ENCODE data around the gene ZMYND19. TPM values are rescaled to one million over a fixed set of nuclear protein-coding genes. Genes with fewer than 3 reads are reported as not detected.
A peak's percentile ranks its signal among the peaks of the same experiment; 100 is the strongest.
"Not testable (repeated sequence)": the region's sequence is repeated elsewhere in the genome, so short reads cannot be mapped to it uniquely, and the experiment has no call there.

Gene ZMYND19
- total RNA-seq, 1 donor, result 1.4 TPM

DNA sequence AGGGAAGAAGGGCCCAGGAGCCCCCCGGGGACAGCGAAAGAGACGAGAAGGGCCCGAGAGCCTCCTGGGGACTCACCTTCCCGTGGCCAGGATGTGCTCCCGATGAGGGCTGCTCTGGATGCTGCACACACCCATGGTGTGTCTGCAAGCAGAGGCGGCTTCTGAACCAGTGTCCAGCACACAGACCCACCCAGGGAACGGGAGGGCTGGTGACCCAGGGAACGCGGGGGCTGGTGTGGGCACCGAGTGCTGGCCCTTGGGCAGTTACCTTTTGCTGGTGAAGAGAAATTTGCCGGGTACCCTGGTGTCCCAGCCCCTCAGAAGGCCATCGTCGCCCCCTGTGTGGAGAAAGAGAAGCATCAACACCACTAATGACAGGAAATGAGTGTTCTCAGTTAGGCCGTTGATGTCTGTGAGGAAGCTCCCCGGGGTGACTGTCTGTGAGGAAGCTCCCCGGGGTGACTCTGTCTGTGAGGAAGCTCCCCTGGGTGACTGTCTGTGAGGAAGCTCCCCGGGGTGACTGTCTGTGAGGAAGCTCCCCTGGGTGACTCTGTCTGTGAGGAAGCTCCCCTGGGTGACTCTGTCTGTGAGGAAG lies 25.4 kb downstream of the ZMYND19 start:
- no peaks in the 10 kb centered on the region for H3K9me3 ChIP-seq (ENCODE audit: low read depth, low read length)
- no peak overlapping the region for H3K4me3 ChIP-seq (ENCODE audit: low read length)
- no peaks in the 10 kb centered on the region for H3K4me1 ChIP-seq (ENCODE audit: insufficient read depth, low read length)
- H3K27me3 ChIP-seq (ENCODE audit: insufficient read depth, low read length), result no peaks in the 10 kb centered on the region

DNA sequence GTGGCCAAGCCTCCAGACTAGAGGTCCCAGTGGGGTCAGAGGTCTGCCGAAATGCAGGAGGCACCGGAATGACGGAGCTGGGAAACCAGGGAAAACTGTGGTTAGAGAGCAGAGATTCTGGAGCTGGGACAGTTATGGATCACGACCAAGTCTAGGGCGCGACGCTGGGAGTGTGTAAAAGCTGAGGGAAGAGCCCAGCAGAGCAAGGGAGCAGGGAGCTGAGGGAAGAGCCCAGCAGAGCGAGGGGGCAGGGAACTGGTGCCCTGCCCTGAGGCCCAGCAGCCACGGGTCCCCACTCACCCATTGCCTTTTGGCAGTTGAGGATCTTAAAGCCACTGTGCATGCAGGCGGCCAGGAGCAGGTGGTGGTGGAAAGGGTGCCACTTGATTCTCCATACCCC lies 26.2 kb downstream of the ZMYND19 start:
- Histone ChIP-seq H3K27me3 (ENCODE audit: insufficient read depth, low read length) (no peaks in the 10 kb centered on the region), H3K4me3 (ENCODE audit: low read length) (no peak overlapping the region), H3K4me1 (ENCODE audit: insufficient read depth, low read length) (no peaks in the 10 kb centered on the region), H3K9me3 (ENCODE audit: low read depth, low read length) (no peaks in the 10 kb centered on the region)

DNA sequence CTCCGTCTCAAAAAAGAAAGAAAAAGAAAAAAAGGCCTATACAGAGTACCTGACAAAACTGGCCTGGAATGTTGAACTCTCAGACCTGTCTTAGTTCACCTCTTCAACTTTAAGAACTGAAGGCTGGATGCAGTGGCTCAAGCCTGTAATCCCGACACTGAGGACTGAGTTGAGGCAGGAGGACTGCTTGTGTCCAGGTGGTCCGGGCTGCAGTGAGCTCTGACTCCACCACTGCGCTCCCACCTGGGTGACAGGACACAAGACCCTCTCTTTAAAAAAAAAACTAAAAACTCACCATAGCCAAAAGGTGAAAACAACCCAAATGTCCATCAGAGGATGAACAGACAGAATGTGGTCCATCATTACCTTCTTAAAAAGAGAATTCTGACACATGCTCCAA lies 32.2 kb downstream of the ZMYND19 start:
- Histone ChIP-seq H3K9me3 (ENCODE audit: low read depth, low read length) (no peaks in the 10 kb centered on the region), H3K4me3 (ENCODE audit: low read length) (no peak overlapping the region), H3K27me3 (ENCODE audit: insufficient read depth, low read length) (no peaks in the 10 kb centered on the region), H3K4me1 (ENCODE audit: insufficient read depth, low read length) (no peaks in the 10 kb centered on the region)

DNA sequence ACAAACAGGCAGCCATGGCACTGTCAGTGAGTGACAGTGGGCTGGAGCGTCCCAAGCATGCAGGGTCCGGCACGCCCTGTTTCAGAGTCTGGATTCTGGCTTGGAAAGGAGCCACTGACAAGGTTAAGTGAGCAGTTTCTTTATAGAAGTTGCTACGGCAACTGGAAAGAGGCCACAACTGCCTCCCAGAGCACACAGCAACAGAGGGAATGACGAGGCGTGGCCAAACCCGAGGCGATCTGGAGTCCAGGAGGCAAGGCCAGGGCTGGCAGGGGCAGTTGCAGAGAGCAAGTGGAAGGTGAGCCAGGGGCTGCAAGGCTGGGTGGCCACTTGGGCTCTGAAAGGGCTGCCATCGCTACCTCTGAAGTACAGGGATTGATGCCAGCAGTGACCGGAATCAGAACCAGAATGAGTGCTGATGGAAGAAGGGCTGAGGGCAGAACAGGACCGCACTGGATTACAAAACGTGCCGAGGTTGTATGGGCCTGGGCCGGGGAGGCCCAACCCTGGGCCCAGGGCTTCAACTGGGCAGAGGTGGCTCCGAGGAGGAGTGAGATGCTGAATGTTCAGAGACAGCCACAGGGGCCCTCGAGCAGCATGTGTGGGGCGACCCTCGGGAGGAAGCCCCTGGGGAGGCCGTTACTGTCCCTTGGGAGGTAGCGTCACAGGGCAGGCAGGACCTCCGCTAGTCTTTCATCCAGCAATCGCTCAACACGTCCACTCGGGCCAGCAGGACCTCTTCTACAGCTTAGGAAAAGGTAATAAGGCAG lies 34.1 kb downstream of the ZMYND19 start:
- no peak overlapping the region for H3K4me3 ChIP-seq (ENCODE audit: low read length)
- H3K4me1 ChIP-seq (ENCODE audit: insufficient read depth, low read length), result peaks cover 8% of the 10 kb centered on the region
- H3K27me3 ChIP-seq (ENCODE audit: insufficient read depth, low read length), result no peaks in the 10 kb centered on the region
- no peaks in the 10 kb centered on the region for H3K9me3 ChIP-seq (ENCODE audit: low read depth, low read length)

DNA sequence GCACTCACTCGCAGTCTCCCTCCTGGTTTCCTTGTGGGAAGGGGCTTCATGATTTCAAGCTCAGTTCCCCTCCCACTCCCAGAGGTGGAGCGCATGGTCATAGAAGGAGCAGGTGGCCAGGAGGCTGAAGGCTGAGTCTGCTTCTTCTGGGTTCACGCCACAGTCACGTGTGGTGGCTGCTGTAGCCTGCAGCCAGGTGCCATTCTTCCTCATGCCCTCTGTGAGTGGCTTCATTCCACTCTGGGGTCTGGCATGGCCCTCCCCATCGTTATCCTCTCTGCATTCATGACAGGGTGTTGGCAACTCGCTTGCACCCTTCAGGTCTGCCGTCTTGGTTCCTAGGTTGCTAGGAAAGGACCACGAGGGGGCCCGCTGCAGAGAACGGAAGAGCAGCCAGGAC lies 35.1 kb downstream of the ZMYND19 start:
- H3K27me3 ChIP-seq (ENCODE audit: insufficient read depth, low read length), result no peaks in the 10 kb centered on the region
- no peaks in the 10 kb centered on the region for H3K9me3 ChIP-seq (ENCODE audit: low read depth, low read length)
- no peak overlapping the region for H3K4me3 ChIP-seq (ENCODE audit: low read length)
- peaks cover 9% of the 10 kb centered on the region for H3K4me1 ChIP-seq (ENCODE audit: insufficient read depth, low read length)

DNA sequence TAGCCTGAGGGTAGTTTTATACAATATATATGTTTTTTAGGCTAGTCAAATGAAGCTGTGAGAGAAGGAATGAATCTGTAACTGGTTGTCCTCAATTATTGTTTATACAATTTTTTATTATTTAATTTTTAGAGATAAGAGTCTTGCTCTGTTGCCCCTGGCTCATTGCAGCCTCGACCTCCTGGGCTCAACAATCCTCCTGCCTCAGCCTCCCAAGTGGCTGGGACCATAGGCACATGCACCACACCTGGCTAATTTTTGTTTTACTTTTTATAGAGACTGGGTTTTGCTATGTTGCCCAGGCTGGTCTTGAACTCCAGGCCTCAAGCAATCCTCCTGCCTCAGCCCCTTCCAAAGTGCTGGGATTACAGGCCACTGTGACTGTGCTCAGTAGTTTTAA lies 36.0 kb downstream of the ZMYND19 start:
- peaks cover 17% of the 10 kb centered on the region for H3K4me1 ChIP-seq (ENCODE audit: insufficient read depth, low read length)
- no peak overlapping the region for H3K4me3 ChIP-seq (ENCODE audit: low read length)
- H3K27me3 ChIP-seq (ENCODE audit: insufficient read depth, low read length), result no peaks in the 10 kb centered on the region
- H3K9me3 ChIP-seq (ENCODE audit: low read depth, low read length), result no peaks in the 10 kb centered on the region

DNA sequence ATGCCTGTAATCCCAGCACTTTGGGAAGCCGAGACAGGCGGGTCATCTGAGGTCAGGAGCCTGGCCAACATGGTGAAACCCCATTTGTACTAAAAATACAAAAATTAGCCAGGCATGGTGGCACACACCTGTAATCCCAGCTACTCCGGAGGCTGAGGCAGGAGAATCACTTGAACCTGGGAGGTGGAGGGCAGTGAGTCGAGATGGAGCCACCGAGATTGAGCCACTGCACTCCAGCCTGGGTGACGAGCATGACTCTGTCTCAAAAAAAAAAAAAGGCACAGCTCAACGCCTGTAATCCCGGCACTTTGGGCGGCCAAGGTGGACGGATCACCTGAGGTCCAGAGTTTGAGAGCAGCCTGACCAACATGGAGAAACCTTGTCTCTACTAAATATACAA lies 36.7 kb downstream of the ZMYND19 start:
- H3K9me3 ChIP-seq (ENCODE audit: low read depth, low read length); H3K4me3 ChIP-seq (ENCODE audit: low read length); H3K27me3 ChIP-seq (ENCODE audit: insufficient read depth, low read length): not testable (repeated sequence)
- H3K4me1 ChIP-seq (ENCODE audit: insufficient read depth, low read length), result peaks cover 20% of the 10 kb centered on the region

DNA sequence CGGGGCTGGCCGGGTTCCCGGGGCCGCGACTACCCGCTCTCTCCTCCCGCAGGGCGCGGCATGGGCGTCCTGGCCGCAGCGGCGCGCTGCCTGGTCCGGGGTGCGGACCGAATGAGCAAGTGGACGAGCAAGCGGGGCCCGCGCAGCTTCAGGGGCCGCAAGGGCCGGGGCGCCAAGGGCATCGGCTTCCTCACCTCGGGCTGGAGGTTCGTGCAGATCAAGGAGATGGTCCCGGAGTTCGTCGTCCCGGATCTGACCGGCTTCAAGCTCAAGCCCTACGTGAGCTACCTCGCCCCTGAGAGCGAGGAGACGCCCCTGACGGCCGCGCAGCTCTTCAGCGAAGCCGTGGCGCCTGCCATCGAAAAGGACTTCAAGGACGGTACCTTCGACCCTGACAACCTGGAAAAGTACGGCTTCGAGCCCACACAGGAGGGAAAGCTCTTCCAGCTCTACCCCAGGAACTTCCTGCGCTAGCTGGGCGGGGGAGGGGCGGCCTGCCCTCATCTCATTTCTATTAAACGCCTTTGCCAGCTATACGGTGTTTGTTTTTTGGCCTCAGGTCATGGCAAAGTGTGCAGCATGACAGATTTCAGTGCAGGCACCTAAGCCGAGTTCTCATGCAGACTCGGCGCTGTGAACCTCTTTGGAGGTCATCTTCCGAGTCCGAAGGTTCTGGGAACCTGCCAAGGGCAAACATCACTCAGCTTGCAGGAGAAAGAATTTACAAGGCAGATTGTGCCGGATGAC lies 38.1 kb downstream of the ZMYND19 start:
- Histone ChIP-seq H3K4me1 (ENCODE audit: insufficient read depth, low read length) (peaks cover 22% of the 10 kb centered on the region), H3K4me3 (ENCODE audit: low read length) (peak overlapping the region; percentile 57)

DNA sequence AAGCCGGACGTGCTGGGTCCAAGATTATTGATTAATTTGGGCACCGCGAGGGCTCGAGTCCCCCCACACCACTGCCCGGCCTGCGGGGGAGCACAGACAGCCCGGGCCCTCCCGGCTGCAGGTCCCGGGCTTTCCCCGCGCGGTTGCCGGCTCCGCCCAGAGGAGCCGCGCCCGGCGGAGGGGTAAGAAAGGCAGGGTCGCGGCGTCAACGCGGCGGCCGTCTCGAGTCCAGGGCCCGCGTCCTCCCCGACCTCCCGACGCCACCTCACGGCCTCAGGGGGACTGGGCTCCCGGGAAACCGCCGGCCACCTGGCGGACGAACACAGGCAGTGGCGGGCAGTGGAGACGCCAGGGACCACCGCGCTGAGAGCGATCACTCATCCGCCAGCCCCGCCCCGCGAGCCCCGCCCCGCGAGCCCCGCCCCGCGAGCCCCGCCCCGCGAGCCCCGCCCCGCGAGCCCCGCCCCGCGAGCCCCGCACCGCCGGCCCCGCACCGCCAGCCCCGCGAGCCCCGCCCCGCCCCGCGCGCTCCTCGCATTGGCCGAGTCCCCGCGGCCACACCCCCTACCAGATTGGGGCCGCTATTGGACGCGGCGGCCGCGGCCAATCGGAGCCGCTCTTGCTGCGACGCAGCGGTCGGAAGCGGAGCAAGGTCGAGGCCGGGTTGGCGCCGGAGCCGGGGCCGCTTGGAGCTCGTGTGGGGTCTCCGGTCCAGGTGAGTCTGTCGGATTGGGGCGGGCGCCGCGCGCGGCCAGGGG lies 38.9 kb downstream of the ZMYND19 start, which contains the start of gene MRPL41:
Gene MRPL41, plus strand, starts transcription at position 616 of the 758 bp plus-strand sequence. CDS start 203 bp downstream, outside the sequence.
- H3K9me3 ChIP-seq (ENCODE audit: low read depth, low read length), result no peaks in the 10 kb centered on the region
- H3K27me3 ChIP-seq (ENCODE audit: insufficient read depth, low read length), result no peaks in the 10 kb centered on the region
- peak within 1 kb of the TSS; percentile 57 for H3K4me3 ChIP-seq (ENCODE audit: low read length)
- peaks cover 22% of the 10 kb centered on the region for H3K4me1 ChIP-seq (ENCODE audit: insufficient read depth, low read length)

More for the DNA sequence above, 38.1 kb downstream of the ZMYND19 start:
- Histone ChIP-seq H3K9me3 (ENCODE audit: low read depth, low read length) (no peaks in the 10 kb centered on the region), H3K27me3 (ENCODE audit: insufficient read depth, low read length) (no peaks in the 10 kb centered on the region)

DNA sequence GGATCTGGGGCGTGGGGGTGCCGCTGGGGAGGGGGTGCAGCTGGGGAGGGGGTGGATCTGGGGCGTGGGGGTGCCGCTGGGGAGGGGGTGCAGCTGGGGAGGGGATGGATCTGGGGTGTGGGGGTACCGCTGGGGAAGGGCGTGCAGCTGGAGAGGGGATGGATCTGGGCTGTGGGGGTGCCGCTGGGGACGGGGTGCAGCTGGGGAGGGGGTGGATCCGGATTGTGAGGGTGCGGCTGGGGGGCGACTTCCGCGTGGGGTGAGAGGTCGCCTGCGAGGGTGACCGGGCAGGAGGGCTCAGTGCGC lies 39.4 kb downstream of the ZMYND19 start:
- H3K27me3 ChIP-seq (ENCODE audit: insufficient read depth, low read length); H3K9me3 ChIP-seq (ENCODE audit: low read depth, low read length): not testable (repeated sequence)
- peak overlapping the region; percentile 52 for H3K4me3 ChIP-seq (ENCODE audit: low read length)
- H3K4me1 ChIP-seq (ENCODE audit: insufficient read depth, low read length), result peaks cover 22% of the 10 kb centered on the region

DNA sequence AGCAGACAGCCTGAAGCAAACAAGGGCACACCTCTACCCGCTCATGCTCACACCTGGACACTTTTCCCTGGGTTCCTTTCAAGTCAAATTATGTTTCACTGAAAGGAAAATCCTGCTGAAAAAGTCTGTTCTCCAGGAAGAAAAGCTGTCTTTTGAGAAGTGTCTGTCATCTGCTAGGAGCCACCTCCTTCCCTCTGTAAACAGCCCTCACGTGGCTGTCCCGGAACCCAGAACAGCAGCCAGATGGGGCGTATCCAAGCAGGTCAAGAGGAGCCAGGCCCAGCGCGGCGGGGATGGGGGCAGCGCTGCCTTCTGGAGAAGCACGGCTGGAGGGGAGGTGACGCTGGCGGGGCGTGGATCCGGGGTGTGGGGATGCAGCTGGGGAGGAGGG lies 40.1 kb downstream of the ZMYND19 start, which contains the start of gene PNPLA7:
Gene PNPLA7, minus strand, starts transcription at position 172 of the 391 bp plus-strand sequence. CDS start 205 bp downstream, outside the sequence.
- H3K4me1 ChIP-seq (ENCODE audit: insufficient read depth, low read length), result peaks cover 22% of the 10 kb centered on the region
- no peaks in the 10 kb centered on the region for H3K9me3 ChIP-seq (ENCODE audit: low read depth, low read length)
- no peaks in the 10 kb centered on the region for H3K27me3 ChIP-seq (ENCODE audit: insufficient read depth, low read length)
- peak within 1 kb of the TSS; percentile 52 for H3K4me3 ChIP-seq (ENCODE audit: low read length)

DNA sequence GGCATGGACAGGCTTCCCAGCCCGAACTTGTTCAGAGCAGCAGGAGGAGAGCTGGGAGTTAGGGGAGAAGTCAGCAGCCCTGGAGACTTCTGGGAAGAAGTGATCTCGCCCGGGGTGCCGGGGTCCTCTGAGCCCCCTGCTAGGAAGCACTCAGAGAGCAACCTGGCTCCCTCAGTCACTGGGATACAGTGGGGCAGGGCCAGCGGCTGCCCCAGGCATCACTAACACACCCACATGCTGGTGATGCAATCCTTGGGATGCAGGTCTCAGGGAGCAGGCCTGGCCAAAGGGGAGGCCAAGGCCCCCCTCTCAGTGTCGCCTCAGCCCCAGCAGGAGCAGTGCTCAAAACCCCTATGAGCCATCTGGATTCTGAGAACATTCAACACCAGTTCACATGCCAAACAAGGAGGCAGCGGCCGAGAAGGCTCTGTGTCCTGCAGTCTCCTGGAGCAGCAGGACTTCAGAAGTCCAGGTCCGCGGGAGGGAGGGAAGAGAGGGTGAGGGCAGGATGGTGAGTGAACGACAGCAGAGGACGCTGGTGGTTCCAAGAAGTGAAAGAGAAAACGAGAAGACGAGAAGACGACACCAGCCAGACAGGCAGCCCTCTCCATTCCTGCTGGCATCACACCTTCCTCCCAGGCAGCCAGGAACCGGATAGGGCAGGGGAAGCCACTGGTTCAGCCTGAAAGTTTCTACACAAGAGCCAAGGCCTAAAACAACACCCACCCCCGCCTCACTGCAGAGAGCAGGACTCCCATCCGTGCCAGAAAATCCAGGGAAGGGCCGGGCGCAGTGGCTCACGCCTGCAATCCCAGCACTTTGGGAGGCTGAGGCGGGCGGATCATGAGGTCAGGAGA lies 42.4 kb downstream of the ZMYND19 start:
- Histone ChIP-seq H3K9me3 (ENCODE audit: low read depth, low read length) (no peaks in the 10 kb centered on the region), H3K27me3 (ENCODE audit: insufficient read depth, low read length) (no peaks in the 10 kb centered on the region), H3K4me3 (ENCODE audit: low read length) (no peak overlapping the region), H3K4me1 (ENCODE audit: insufficient read depth, low read length) (peaks cover 22% of the 10 kb centered on the region)

DNA sequence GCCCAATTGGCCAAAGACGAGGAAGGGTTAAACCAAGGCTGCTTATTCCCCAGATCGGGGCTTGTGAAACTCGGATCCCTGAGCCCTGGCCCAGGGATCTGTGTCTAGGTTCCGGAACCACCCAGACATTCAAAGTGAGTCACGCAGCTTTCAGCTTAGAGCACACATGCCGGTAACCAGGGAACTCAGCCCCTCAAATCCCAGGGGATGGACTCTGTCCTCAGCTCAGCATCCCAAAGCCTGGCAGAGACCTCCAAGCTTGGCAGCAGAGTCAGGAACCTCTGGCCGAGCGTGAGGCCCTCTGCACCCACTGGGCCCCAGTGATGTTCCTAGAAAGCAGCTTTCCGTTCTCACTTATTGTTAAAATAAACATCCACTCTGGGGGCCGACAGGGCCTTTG lies 45.2 kb downstream of the ZMYND19 start:
- no peaks in the 10 kb centered on the region for H3K27me3 ChIP-seq (ENCODE audit: insufficient read depth, low read length)
- no peaks in the 10 kb centered on the region for H3K9me3 ChIP-seq (ENCODE audit: low read depth, low read length)
- H3K4me3 ChIP-seq (ENCODE audit: low read length), result no peak overlapping the region
- peaks cover 12% of the 10 kb centered on the region for H3K4me1 ChIP-seq (ENCODE audit: insufficient read depth, low read length)

DNA sequence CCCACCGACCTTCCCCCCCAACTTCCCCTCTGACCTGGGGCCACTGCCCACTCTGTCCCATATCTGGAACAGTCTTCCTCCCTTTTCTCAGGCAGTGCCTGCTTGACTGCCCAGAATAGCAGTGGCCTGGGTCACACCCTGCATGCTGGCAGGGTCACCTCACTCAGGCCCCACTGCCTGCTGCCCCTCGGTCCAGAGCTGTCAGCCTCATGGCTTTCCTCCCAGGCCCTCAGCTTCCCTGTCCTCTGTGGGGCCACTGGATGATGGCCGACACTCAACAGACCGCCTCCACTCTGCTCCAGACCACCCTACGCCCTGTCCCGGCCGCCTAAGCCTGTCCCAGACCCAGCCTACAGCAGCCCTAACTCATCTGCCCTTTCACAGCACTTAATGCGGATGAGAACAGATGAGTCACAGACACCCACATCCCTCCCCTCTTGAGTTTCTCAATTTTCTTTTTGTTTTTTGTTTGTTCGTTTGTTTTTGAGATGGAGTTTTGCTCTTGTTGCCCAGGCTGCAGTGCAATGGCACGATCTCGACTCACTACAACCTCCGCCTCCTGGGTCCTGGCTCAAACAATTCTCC lies 46.0 kb downstream of the ZMYND19 start:
- H3K27me3 ChIP-seq (ENCODE audit: insufficient read depth, low read length), result no peaks in the 10 kb centered on the region

More for the DNA sequence above, 46.0 kb downstream of the ZMYND19 start:
- Histone ChIP-seq H3K4me1 (ENCODE audit: insufficient read depth, low read length) (peaks cover 5% of the 10 kb centered on the region), H3K9me3 (ENCODE audit: low read depth, low read length) (no peaks in the 10 kb centered on the region), H3K4me3 (ENCODE audit: low read length) (no peak overlapping the region)
